Measurements from ENCODE around the gene C14orf93. TPM values are rescaled to one million over a fixed set of nuclear protein-coding genes. Genes with fewer than 3 reads are reported as not detected.
"Not testable (repeated sequence)": the region's sequence is repeated elsewhere in the genome, so short reads cannot be mapped to it uniquely, and the experiment has no call there.

Gene C14orf93
- total RNA-seq, 1 donor from 2014 or later = 15.4 TPM

- H3K36me3 Mint-ChIP-seq (ENCODE audit: insufficient read depth) = peaks cover 36% of the 10 kb centered on the region
- no peaks in the 10 kb centered on the region for H3K27me3 Mint-ChIP-seq
- no peak for DNase-seq (ENCODE audit: low spot score, unreplicated experiment)
- TF ChIP-seq, protein P1, sequence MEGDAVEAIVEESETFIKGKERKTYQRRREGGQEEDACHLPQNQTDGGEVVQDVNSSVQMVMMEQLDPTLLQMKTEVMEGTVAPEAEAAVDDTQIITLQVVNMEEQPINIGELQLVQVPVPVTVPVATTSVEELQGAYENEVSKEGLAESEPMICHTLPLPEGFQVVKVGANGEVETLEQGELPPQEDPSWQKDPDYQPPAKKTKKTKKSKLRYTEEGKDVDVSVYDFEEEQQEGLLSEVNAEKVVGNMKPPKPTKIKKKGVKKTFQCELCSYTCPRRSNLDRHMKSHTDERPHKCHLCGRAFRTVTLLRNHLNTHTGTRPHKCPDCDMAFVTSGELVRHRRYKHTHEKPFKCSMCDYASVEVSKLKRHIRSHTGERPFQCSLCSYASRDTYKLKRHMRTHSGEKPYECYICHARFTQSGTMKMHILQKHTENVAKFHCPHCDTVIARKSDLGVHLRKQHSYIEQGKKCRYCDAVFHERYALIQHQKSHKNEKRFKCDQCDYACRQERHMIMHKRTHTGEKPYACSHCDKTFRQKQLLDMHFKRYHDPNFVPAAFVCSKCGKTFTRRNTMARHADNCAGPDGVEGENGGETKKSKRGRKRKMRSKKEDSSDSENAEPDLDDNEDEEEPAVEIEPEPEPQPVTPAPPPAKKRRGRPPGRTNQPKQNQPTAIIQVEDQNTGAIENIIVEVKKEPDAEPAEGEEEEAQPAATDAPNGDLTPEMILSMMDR (IDR thresholded peaks at IDR 0.05; ENCODE audit: unreplicated experiment) = no peak
- no peak overlapping the region for H3K27ac Mint-ChIP-seq
- no peaks in the 10 kb centered on the region for H3K9me3 Mint-ChIP-seq (ENCODE audit: low read depth)
- H3K4me1 Mint-ChIP-seq (ENCODE audit: low read depth) = peaks cover 12% of the 10 kb centered on the region
- no peak overlapping the region for H3K4me3 Mint-ChIP-seq (ENCODE audit: low read depth)
Observed at GRCh38 chr14:22971152-22971551, 38.8 kb downstream of the C14orf93 start.

DNA sequence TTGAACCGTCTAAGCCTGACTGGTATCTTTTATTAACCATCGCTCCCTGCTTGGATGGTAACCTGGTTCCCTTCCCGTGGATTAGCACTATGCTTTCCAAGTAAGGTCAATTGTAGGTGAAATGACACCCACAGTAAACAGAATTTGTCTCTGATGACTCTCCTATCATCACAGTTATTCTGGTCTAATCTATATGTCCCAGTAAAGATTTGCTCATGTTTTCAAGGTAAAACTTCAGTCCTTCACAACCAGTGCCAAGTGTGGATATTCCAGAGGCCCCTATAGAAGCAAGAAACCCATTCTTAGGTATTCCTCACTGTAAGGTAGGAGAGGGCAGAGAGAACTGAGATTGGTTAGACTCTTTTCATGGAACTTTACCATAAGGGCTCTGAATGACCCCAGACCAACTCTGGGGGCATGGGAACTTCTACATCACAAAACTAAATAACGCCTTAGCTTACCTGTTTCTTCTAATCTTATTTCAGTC lies 43.1 kb downstream of the C14orf93 start:
- H3K27ac Mint-ChIP-seq = peak overlapping the region; percentile 11
- no peaks in the 10 kb centered on the region for H3K27me3 Mint-ChIP-seq
- peaks cover 3% of the 10 kb centered on the region for H3K4me1 Mint-ChIP-seq (ENCODE audit: low read depth)
- TF ChIP-seq, protein P1 (IDR thresholded peaks at IDR 0.05; ENCODE audit: unreplicated experiment) = no peak
- DNase-seq (ENCODE audit: low spot score, unreplicated experiment) = no peak
- no peaks in the 10 kb centered on the region for H3K9me3 Mint-ChIP-seq (ENCODE audit: low read depth)
- no peak overlapping the region for H3K4me3 Mint-ChIP-seq (ENCODE audit: low read depth)
- H3K36me3 Mint-ChIP-seq (ENCODE audit: insufficient read depth) = peaks cover 11% of the 10 kb centered on the region

DNA sequence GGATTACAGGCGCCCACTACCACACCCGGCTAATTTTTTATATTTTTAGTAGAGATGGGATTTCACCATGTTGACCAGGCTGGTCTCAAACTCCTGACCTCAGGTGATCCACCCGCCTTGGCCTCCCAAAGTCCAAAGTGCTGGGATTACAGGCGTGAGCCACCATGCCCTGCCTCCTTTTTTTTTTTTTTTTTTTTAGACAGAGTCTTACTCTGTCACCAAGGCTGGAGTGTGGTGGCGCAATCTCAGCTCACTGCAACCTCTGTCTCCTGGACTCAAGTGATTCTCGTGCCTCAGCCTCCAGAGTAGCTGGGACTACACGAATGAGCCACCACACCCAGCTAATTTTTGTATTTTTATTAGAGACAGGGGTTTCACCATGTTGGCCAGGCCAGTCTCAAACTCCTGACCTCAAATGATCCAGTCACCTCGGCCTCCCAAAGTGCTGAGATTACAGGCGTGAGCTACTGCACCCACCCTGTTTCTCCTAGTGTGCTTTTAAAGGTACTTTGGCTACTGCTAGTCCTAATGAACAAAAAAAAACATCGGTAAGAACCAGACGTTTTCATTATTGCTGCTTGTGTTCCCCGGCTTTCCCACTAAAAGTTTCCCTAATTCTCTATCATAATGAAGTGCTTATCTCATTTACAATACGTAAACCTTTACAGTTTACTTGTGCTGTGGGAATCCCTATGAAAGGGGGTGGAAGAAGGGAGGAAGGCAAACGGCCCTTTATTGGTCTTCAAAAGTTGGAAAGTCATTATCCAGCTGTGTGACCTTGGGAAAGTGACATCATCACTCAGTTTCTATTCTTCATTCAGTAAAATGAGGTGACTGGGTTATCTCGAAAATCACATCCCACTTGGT lies 43.8 kb downstream of the C14orf93 start:
- not testable (repeated sequence) for H3K27me3 Mint-ChIP-seq; H3K9me3 Mint-ChIP-seq (ENCODE audit: low read depth); H3K36me3 Mint-ChIP-seq (ENCODE audit: insufficient read depth); H3K27ac Mint-ChIP-seq; DNase-seq (ENCODE audit: low spot score, unreplicated experiment); H3K4me1 Mint-ChIP-seq (ENCODE audit: low read depth); H3K4me3 Mint-ChIP-seq (ENCODE audit: low read depth)

GRCh38 chr14:22962061-22962676 lies 47.8 kb downstream of the C14orf93 start:
- H3K9me3 Mint-ChIP-seq (ENCODE audit: low read depth) = no peaks in the 10 kb centered on the region
- no peaks in the 10 kb centered on the region for H3K27me3 Mint-ChIP-seq
- no peak for DNase-seq (ENCODE audit: low spot score, unreplicated experiment)
- no peak overlapping the region for H3K4me3 Mint-ChIP-seq (ENCODE audit: low read depth)
- TF ChIP-seq, protein P1 (IDR thresholded peaks at IDR 0.05; ENCODE audit: unreplicated experiment) = no peak
- peaks cover 3% of the 10 kb centered on the region for H3K4me1 Mint-ChIP-seq (ENCODE audit: low read depth)
- H3K36me3 Mint-ChIP-seq (ENCODE audit: insufficient read depth) = no peaks in the 10 kb centered on the region
- H3K27ac Mint-ChIP-seq = no peak overlapping the region

- Mint-ChIP-seq H3K9me3 (ENCODE audit: low read depth) (no peaks in the 10 kb centered on the region), H3K36me3 (ENCODE audit: insufficient read depth) (peaks cover 7% of the 10 kb centered on the region), H3K27me3 (no peaks in the 10 kb centered on the region), H3K4me3 (ENCODE audit: low read depth) (peak overlapping the region; percentile 88), H3K27ac (peak overlapping the region; percentile 97), H3K4me1 (ENCODE audit: low read depth) (peaks cover 17% of the 10 kb centered on the region)
- no peak for DNase-seq (ENCODE audit: low spot score, unreplicated experiment)
- TF ChIP-seq, protein P1 (IDR thresholded peaks at IDR 0.05; ENCODE audit: unreplicated experiment) = no peak
Observed at GRCh38 chr14:22955702-22956569, 54.0 kb downstream of the C14orf93 start.
